ENCODE measurements around the gene DNAH14. TPM values are rescaled to one million over a fixed set of nuclear protein-coding genes. Genes with fewer than 3 reads are reported as not detected.

The DNAH14 gene
- total RNA-seq, 2 experiments from 2014 or later: 0.27 to 0.34 TPM

GRCh38 chr1:225343618-225344017 is 414.1 kb downstream of the DNAH14 start:
- H3K4me1 ChIP-seq (ENCODE audit: insufficient read depth, low read length): no peaks in the 10 kb centered on the region
- CTCF ChIA-PET: no interaction called here
- Mint-ChIP-seq H3K4me1 (ENCODE audit: low read depth) (no peaks in the 10 kb centered on the region), H3K36me3 (ENCODE audit: low read depth) (no peaks in the 10 kb centered on the region), H3K27ac (no peak overlapping the region), H3K4me3 (no peak overlapping the region), H3K9me3 (peaks cover 5% of the 10 kb centered on the region), H3K27me3 (peaks cover 43% of the 10 kb centered on the region)
- intact Hi-C loops (cut with DNase I, micrococcal nuclease): loop anchor here in 1 of 2 experiments (10.0 kb wide), 1 partner anchor 829 kb away; no protein-coding TSS in a partner anchor
- TF ChIP-seq CTCF (IDR thresholded peaks at IDR 0.05): peak; percentile 21
- H3K27me3 ChIP-seq (ENCODE audit: control insufficient read depth in 1 of 2, insufficient read depth in 2 of 2, low read length in 2 of 2): peaks cover 0 to 27% of the 10 kb centered on the region in 2 experiments
- no peak for ATAC-seq (ENCODE audit: poor library complexity)
- H3K4me3 ChIP-seq (ENCODE audit: low read length): no peak overlapping the region
- peak in 3 of 14 experiments; percentile 11 to 29 (median 19) for DNase-seq
- POLR2A ChIA-PET: no interaction called here
- H3K9me3 ChIP-seq (ENCODE audit: control insufficient read depth in 1 of 2, insufficient read depth in 1 of 2, low read length in 2 of 2): peaks cover 0 to 7% of the 10 kb centered on the region in 2 experiments
- H3K27ac ChIP-seq (ENCODE audit: low read depth in 1 of 2, low read length in 2 of 2): no peak overlapping the region
- no peaks in the 10 kb centered on the region for H3K36me3 ChIP-seq (ENCODE audit: insufficient read depth, low read length)

DNA sequence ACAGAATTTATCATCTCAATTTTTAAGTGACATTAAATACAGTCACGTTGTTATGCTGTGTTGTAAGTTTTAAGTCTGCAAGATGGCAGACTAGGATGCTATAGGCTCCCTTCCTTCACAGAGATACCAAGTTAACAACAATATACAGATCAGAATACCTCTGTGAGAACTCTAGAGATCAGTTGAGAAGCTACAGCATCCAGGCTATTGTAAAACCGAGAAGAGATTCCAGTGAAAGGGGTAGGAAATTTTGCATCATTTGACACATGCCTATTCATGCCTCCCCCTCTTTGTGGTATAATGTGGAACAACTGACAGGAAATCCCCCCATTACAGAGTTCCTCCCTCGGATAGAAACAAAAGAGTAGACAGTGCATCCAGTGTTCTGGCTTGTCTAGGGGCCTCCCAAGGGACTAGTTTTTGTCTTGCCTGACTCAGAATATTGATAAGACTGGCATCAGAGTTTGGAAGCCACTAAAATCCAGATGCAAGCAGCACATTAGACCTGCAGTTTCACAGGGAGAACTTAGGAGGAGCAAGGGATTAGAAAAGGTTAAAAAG is 417.7 kb downstream of the DNAH14 start:
- no peaks in the 10 kb centered on the region for H3K36me3 Mint-ChIP-seq (ENCODE audit: low read depth)
- ATAC-seq (ENCODE audit: poor library complexity) (no peak), DNase-seq (no peak)
- Histone ChIP-seq H3K27ac (ENCODE audit: low read depth in 1 of 2, low read length in 2 of 2) (no peak overlapping the region), H3K36me3 (ENCODE audit: insufficient read depth, low read length) (no peaks in the 10 kb centered on the region), H3K4me1 (ENCODE audit: insufficient read depth, low read length) (no peaks in the 10 kb centered on the region), H3K9me3 (ENCODE audit: control insufficient read depth in 1 of 2, insufficient read depth in 1 of 2, low read length in 2 of 2) (peaks cover 0 to 7% of the 10 kb centered on the region in 2 experiments), H3K4me3 (ENCODE audit: low read length) (no peak overlapping the region), H3K27me3 (ENCODE audit: control insufficient read depth in 1 of 2, insufficient read depth in 2 of 2, low read length in 2 of 2) (peaks cover 0 to 22% of the 10 kb centered on the region in 2 experiments)
- no peak overlapping the region for H3K4me3 Mint-ChIP-seq
- ChIA-PET POLR2A (no interaction called here), CTCF (no interaction called here)
- H3K9me3 Mint-ChIP-seq: peaks cover 5% of the 10 kb centered on the region
- H3K27ac Mint-ChIP-seq: no peak overlapping the region
- H3K4me1 Mint-ChIP-seq (ENCODE audit: low read depth): no peaks in the 10 kb centered on the region
- peaks cover 40% of the 10 kb centered on the region for H3K27me3 Mint-ChIP-seq
- no peak for TF ChIP-seq CTCF (IDR thresholded peaks at IDR 0.05)
- intact Hi-C loops (cut with DNase I, micrococcal nuclease): loop anchor here in 1 of 2 experiments (10.0 kb wide), 1 partner anchor 832 kb away; no protein-coding TSS in a partner anchor

GRCh38 chr1:225348400-225348799 is 418.9 kb downstream of the DNAH14 start:
- peaks cover 5% of the 10 kb centered on the region for H3K9me3 Mint-ChIP-seq
- H3K27ac ChIP-seq (ENCODE audit: low read depth in 1 of 2, low read length in 2 of 2): no peak overlapping the region
- H3K4me1 ChIP-seq (ENCODE audit: insufficient read depth, low read length): no peaks in the 10 kb centered on the region
- TF ChIP-seq CTCF (IDR thresholded peaks at IDR 0.05): no peak
- ChIA-PET CTCF (no interaction called here), POLR2A (no interaction called here)
- no peaks in the 10 kb centered on the region for H3K4me1 Mint-ChIP-seq (ENCODE audit: low read depth)
- no peak overlapping the region for H3K4me3 Mint-ChIP-seq
- no peak overlapping the region for H3K4me3 ChIP-seq (ENCODE audit: low read length)
- DNase-seq: no peak
- H3K27ac Mint-ChIP-seq: no peak overlapping the region
- no peak for ATAC-seq (ENCODE audit: poor library complexity)
- H3K36me3 Mint-ChIP-seq (ENCODE audit: low read depth): no peaks in the 10 kb centered on the region
- H3K27me3 ChIP-seq (ENCODE audit: control insufficient read depth in 1 of 2, insufficient read depth in 2 of 2, low read length in 2 of 2): peaks cover 0 to 22% of the 10 kb centered on the region in 2 experiments
- H3K36me3 ChIP-seq (ENCODE audit: insufficient read depth, low read length): no peaks in the 10 kb centered on the region
- intact Hi-C loops (cut with DNase I, micrococcal nuclease): loop anchor here in 1 of 2 experiments (10.0 kb wide), 1 partner anchor 834 kb away; no protein-coding TSS in a partner anchor
- peaks cover 34% of the 10 kb centered on the region for H3K27me3 Mint-ChIP-seq
- peaks cover 0 to 7% of the 10 kb centered on the region in 2 experiments for H3K9me3 ChIP-seq (ENCODE audit: control insufficient read depth in 1 of 2, insufficient read depth in 1 of 2, low read length in 2 of 2)

All from CD4-positive, alpha-beta T cell (primary cell).